SK-N-MC (cell line): Measurements from ENCODE around the gene HBA1.
"Not testable (repeated sequence)": the region's sequence is repeated elsewhere in the genome, so short reads cannot be mapped to it uniquely, and the experiment has no call there.

Source experiments
- DNase-seq: peaks from one replicate; pipeline ENCODE4 v3.0.0-alpha.2; 2011; ENCODE audit warnings: low read depth, low spot score
- H3K27ac ChIP-seq: fragments of 200-600 bp; sonication (generic); 2 replicates; pipeline ENCODE4 v1.5.1; 2016; ENCODE audit warnings: mixed run types
- H3K36me3 ChIP-seq: fragments of 200-600 bp; sonication (generic); 2 replicates; pipeline ENCODE4 v1.6.1; 2017; ENCODE audit warnings: antibody characterized with exemption, low read length, mixed read lengths; ENCODE audit not compliant: insufficient read depth
- H3K4me3 ChIP-seq: fragments of 200-600 bp; sonication (generic); 2 replicates; pipeline ENCODE4 v1.5.1; 2016
- H3K9ac ChIP-seq: fragments of 200-600 bp; sonication (generic); 2 replicates; pipeline ENCODE4 v1.8.0; 2017; ENCODE audit warnings: mixed run types, mixed read lengths; ENCODE audit not compliant: insufficient read length
- H3K9me3 ChIP-seq: fragments of 200-600 bp; sonication (generic); 2 replicates; pipeline ENCODE4 v1.6.1; 2017; ENCODE audit warnings: low read depth, mild to moderate bottlenecking, antibody characterized with exemption, low read length, moderate library complexity, mixed read lengths
- EZH2 ChIP-seq: fragments of 200-600 bp; sonication (generic); IDR thresholded peaks from one replicate; pipeline ENCODE4 v1.6.1; 2017; ENCODE audit warnings: antibody characterized with exemption
- FOXP2 ChIP-seq: optimal IDR thresholded peaks from 2 replicates; pipeline ENCODE3; 2011; ENCODE audit warnings: mild to moderate bottlenecking, moderate library complexity; ENCODE audit not compliant: insufficient read depth; ENCODE audit errors: extremely low read length, control extremely low read depth
- POLR2AphosphoS5 ChIP-seq: IDR thresholded peaks from 2 replicates; pipeline ENCODE4 v1.6.1; 2012; ENCODE audit warnings: mild to moderate bottlenecking, low read depth, low read length, borderline replicate concordance

The HBA1 gene

DNA sequence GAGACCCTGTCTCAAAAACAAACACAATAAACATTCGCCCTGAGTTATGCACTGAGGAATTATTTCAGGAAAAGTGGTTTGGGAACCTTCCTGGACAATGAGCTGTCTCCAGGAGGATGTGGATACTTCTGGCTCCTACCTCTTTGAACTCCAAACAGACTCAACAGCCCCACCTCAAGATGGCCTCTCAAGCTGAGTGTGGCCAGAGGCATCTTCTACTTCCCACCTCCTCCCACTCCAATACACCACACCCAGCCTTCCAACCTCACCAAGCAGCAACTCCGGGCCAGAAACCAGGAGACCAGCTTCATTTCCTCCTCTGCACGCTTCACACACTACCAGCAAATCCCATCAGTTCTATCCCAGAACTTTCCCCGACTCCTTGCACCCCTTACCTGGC is 15.4 kb downstream of the HBA1 start:
- DNase-seq = no peak
- H3K9me3 ChIP-seq = no peaks in the 10 kb centered on the region
- H3K9ac ChIP-seq = no peak overlapping the region
- TF ChIP-seq FOXP2 = no peak
- TF ChIP-seq POLR2AphosphoS5 = no peak
- no peak for TF ChIP-seq EZH2
- H3K36me3 ChIP-seq = peaks cover 92% of the 10 kb centered on the region
- no peak overlapping the region for H3K4me3 ChIP-seq
- H3K27ac ChIP-seq = no peak overlapping the region

- Histone ChIP-seq H3K27ac (no peak overlapping the region), H3K36me3 (peaks cover 93% of the 10 kb centered on the region), H3K4me3 (no peak overlapping the region), H3K9me3 (no peaks in the 10 kb centered on the region), H3K9ac (no peak overlapping the region)
- TF ChIP-seq POLR2AphosphoS5 = no peak
- no peak for TF ChIP-seq FOXP2
- TF ChIP-seq EZH2 = no peak
- no peak for DNase-seq
Measured at GRCh38 chr16:192686-193085, 16.2 kb downstream of the HBA1 start.

DNA sequence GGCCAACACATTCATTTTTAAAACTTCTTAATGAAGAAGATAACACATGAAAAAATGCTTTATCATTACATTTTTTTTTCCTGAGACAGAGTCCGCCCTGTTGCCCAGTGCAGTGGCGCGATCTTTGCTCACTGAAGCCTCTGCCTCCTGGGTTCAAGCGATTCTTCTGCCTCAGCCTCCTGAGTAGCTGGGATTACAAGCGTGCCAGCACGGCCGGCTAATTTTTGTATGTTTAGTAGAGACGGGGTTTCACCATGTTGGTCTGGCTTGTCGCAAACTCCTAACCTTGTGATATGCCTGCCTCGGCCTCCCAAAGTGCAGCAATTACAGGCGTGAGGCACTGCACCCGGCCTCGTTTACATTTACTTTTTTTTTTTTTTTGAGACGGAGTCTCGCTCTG is 17.0 kb downstream of the HBA1 start:
- DNase-seq = no peak
- Histone ChIP-seq H3K27ac (no peak overlapping the region), H3K36me3 (peaks cover 97% of the 10 kb centered on the region), H3K9me3 (no peaks in the 10 kb centered on the region), H3K4me3 (no peak overlapping the region), H3K9ac (no peak overlapping the region)
- TF ChIP-seq FOXP2 = no peak
- TF ChIP-seq EZH2 = no peak
- TF ChIP-seq POLR2AphosphoS5 = no peak

- Histone ChIP-seq H3K9ac (no peak overlapping the region), H3K27ac (no peak overlapping the region), H3K36me3 (peaks cover 96% of the 10 kb centered on the region), H3K9me3 (no peaks in the 10 kb centered on the region), H3K4me3 (no peak overlapping the region)
- TF ChIP-seq POLR2AphosphoS5 = no peak
- TF ChIP-seq EZH2 = no peak
- no peak for TF ChIP-seq FOXP2
- DNase-seq = no peak
Measured at GRCh38 chr16:194516-194915, 18.0 kb downstream of the HBA1 start.

- Histone ChIP-seq H3K27ac (no peak overlapping the region), H3K4me3 (no peak overlapping the region), H3K36me3 (peaks cover 79% of the 10 kb centered on the region), H3K9ac (no peak overlapping the region), H3K9me3 (no peaks in the 10 kb centered on the region)
- DNase-seq = no peak
- TF ChIP-seq POLR2AphosphoS5 (no peak), FOXP2 (no peak), EZH2 (no peak)
Measured at GRCh38 chr16:200388-200787, 23.9 kb downstream of the HBA1 start.

- H3K27ac ChIP-seq = no peak overlapping the region
- DNase-seq = no peak
- no peak for TF ChIP-seq POLR2AphosphoS5
- TF ChIP-seq FOXP2 = no peak
- no peak for TF ChIP-seq EZH2
- H3K9me3 ChIP-seq = no peaks in the 10 kb centered on the region
- no peak overlapping the region for H3K4me3 ChIP-seq
- no peak overlapping the region for H3K9ac ChIP-seq
- peaks cover 80% of the 10 kb centered on the region for H3K36me3 ChIP-seq
Measured at GRCh38 chr16:203246-203645, 26.8 kb downstream of the HBA1 start.

DNA sequence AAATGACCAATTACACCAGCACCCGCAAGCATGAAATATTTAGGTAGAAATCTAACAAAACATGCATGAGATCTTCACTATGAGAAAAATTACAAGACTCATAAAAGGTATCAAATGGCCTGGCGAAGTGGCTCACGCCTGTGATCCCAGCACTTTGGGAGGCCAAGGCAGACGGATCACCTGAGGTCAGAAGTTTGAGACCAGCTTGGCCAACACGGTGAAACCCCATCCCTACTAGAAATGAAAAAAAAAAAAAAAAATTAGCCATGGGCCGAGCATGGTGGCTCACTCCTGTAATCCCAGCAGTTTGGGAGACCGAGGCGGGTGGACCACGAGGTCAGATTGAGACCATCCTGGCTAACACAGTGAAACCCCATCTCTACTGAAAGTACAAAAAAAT is 27.6 kb downstream of the HBA1 start:
- H3K27ac ChIP-seq, DNase-seq, H3K9me3 ChIP-seq, H3K9ac ChIP-seq, H3K4me3 ChIP-seq: not testable (repeated sequence)
- H3K36me3 ChIP-seq = peaks cover 80% of the 10 kb centered on the region

GRCh38 chr16:209359-209758 is 32.9 kb downstream of the HBA1 start:
- peaks cover 87% of the 10 kb centered on the region for H3K36me3 ChIP-seq
- H3K9me3 ChIP-seq, DNase-seq, H3K4me3 ChIP-seq, H3K9ac ChIP-seq, H3K27ac ChIP-seq: not testable (repeated sequence)

DNA sequence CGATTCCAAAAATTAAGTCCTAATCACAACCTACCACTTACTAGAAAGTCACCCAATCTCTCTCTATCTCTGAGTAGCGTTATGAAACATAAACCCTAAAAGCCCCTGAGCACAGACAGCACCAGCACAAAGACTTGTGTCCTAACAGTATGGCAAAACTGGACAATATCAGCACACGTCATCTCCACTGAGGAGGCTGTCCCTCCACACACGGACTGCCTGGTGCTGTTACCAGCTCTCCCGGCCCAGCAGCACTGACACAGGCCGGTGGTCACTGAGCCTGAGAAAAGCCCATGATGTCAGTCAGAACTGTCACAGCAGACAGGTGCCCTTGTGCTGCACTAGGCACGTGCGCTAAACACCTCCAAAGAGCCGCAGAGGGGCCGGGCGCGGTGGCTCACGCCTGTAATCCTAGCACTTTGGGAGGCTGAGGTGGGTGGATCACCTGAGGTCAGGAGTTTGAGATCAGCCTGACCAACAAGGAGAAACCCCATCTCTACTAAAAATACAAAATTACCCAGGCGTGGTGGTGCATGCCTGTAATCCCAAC is 35.2 kb downstream of the HBA1 start:
- not testable (repeated sequence) for DNase-seq, H3K9me3 ChIP-seq, H3K9ac ChIP-seq, H3K27ac ChIP-seq, H3K4me3 ChIP-seq
- H3K36me3 ChIP-seq = peaks cover 86% of the 10 kb centered on the region
